ENCODE measurements around the gene PALS2.

DNA sequence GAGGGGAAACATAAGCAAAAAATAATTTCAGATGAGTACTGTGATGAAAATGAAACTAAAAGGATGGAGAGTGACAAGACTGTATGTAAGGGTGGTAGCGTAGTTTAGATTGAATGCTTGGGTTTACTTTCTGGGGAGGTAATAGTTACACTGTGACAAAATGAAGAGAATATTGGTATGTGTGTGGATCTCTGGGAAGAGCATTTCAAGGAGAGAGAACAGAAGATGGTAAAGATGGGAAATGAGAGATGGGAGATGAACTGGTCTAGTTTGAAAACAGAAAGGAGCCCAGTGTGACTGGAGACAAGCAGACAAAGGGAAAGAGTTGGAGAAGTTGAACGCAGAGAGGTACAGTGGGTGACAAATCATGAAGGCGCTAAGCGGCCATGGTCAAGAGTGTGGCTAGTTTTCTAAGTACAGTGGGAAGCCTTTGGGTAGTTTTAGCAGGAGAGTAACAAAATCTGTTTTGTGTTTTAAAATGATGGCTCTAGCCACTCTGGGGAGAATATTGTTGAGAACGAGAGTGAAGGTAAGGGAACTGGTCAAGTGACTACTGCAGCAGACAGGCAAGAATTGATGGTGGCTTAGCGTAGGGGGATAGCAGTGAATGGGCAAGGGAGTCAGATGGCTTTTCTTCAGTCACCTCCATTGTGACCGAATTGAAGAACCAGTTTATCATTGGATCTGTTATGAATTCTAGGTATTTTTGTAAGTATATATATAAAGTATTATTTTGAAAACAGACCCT is 22.6 kb downstream of the PALS2 start:
- no peak for TF ChIP-seq POLR2AphosphoS5 (IDR thresholded peaks at IDR 0.05; ENCODE audit: low read depth, low read length)
- no peak for TF ChIP-seq FOXP2 (optimal IDR thresholded peaks at IDR 0.05; ENCODE audit: borderline replicate concordance, extremely low read depth, extremely low read length, insufficient read depth)
- TF ChIP-seq, protein P1, sequence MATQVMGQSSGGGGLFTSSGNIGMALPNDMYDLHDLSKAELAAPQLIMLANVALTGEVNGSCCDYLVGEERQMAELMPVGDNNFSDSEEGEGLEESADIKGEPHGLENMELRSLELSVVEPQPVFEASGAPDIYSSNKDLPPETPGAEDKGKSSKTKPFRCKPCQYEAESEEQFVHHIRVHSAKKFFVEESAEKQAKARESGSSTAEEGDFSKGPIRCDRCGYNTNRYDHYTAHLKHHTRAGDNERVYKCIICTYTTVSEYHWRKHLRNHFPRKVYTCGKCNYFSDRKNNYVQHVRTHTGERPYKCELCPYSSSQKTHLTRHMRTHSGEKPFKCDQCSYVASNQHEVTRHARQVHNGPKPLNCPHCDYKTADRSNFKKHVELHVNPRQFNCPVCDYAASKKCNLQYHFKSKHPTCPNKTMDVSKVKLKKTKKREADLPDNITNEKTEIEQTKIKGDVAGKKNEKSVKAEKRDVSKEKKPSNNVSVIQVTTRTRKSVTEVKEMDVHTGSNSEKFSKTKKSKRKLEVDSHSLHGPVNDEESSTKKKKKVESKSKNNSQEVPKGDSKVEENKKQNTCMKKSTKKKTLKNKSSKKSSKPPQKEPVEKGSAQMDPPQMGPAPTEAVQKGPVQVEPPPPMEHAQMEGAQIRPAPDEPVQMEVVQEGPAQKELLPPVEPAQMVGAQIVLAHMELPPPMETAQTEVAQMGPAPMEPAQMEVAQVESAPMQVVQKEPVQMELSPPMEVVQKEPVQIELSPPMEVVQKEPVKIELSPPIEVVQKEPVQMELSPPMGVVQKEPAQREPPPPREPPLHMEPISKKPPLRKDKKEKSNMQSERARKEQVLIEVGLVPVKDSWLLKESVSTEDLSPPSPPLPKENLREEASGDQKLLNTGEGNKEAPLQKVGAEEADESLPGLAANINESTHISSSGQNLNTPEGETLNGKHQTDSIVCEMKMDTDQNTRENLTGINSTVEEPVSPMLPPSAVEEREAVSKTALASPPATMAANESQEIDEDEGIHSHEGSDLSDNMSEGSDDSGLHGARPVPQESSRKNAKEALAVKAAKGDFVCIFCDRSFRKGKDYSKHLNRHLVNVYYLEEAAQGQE (IDR thresholded peaks at IDR 0.05; ENCODE audit: insufficient read depth in 1 of 2, low read depth in 2 of 2, low read length in 2 of 2), result no peak
